CD4-positive, alpha-beta memory T cell (primary cell): ENCODE measurements around the gene SRGAP1. TPM values are rescaled to one million over a fixed set of nuclear protein-coding genes. Genes with fewer than 3 reads are reported as not detected.
"Not testable (repeated sequence)": the region's sequence is repeated elsewhere in the genome, so short reads cannot be mapped to it uniquely, and the experiment has no call there.

Source experiments
- CTCF ChIA-PET: fragments of 350-600 bp; sonication (Branson Sonifier 250); formaldehyde crosslinking; loops from one replicate; lab custom pipeline; 2021; ENCODE audit warnings: inconsistent platforms; ENCODE audit not compliant: partially characterized antibody; lab: Charles Lee
- POLR2A ChIA-PET: fragments of 350-600 bp; sonication (Branson Sonifier 250); formaldehyde crosslinking; loops from one replicate; lab custom pipeline; 2021; ENCODE audit not compliant: partially characterized antibody; lab: Charles Lee
- DNase-seq, 5 donors: peaks; one replicate each; pipeline versions ENCODE4 v3.0.0 to v3.0.0-alpha.2; 2020 to 2022; ENCODE audit warnings: mixed read lengths in 1 of 5
- H3K27ac ChIP-seq: one replicate; pipeline ENCODE4 v1.7.0; 2013; ENCODE audit warnings: low read depth, low read length
- H3K27me3 ChIP-seq: 2 replicates; pipeline ENCODE4 v1.7.0; 2013; ENCODE audit warnings: mild to moderate bottlenecking, low read length, moderate library complexity; ENCODE audit not compliant: insufficient read depth
- H3K36me3 ChIP-seq: 2 replicates; pipeline ENCODE4 v1.7.0; 2013; ENCODE audit warnings: mild to moderate bottlenecking, low read length, moderate library complexity; ENCODE audit not compliant: insufficient read depth
- H3K4me1 ChIP-seq: 2 replicates; pipeline ENCODE4 v1.7.0; 2013; ENCODE audit warnings: mild to moderate bottlenecking, low read length, moderate library complexity; ENCODE audit not compliant: insufficient read depth
- H3K4me3 ChIP-seq, 2 donors: one replicate each; pipeline ENCODE4 v1.7.0; 2013; ENCODE audit warnings: low read length in 2 of 2, mild to moderate bottlenecking in 1 of 2
- H3K9me3 ChIP-seq, 2 donors: one replicate each; pipeline ENCODE4 v1.7.0; 2013; ENCODE audit warnings: low read length in 2 of 2, control low read depth in 1 of 2; ENCODE audit not compliant: control insufficient read depth in 1 of 2
- H3K27ac Mint-ChIP-seq, 7 donors: one replicate each; pipeline ENCODE4 v1.8.0; 2020 to 2021; ENCODE audit warnings: mixed read lengths in 7 of 7, mild to moderate bottlenecking in 6 of 7, inconsistent platforms in 3 of 7, moderate library complexity in 3 of 7
- H3K27me3 Mint-ChIP-seq, 2 donors: one replicate each; pipeline ENCODE4 v1.8.0; 2020 to 2021; ENCODE audit warnings: mixed read lengths in 2 of 2
- H3K36me3 Mint-ChIP-seq, 2 donors: one replicate each; pipeline ENCODE4 v1.8.0; 2020 to 2021; ENCODE audit warnings: mixed read lengths in 2 of 2, inconsistent platforms in 1 of 2, mild to moderate bottlenecking in 1 of 2
- H3K4me1 Mint-ChIP-seq, 4 donors: one replicate each; pipeline ENCODE4 v1.8.0; 2020 to 2021; ENCODE audit warnings: mixed read lengths in 4 of 4, mild to moderate bottlenecking in 1 of 4
- H3K4me3 Mint-ChIP-seq, 8 donors: one replicate each; pipeline ENCODE4 v1.8.0; 2020 to 2021; ENCODE audit warnings: mixed read lengths in 8 of 8, mild to moderate bottlenecking in 7 of 8, moderate library complexity in 6 of 8, inconsistent platforms in 3 of 8
- H3K9me3 Mint-ChIP-seq, 8 donors: one replicate each; pipeline ENCODE4 v1.8.0; 2020 to 2021; ENCODE audit warnings: mixed read lengths in 8 of 8, mild to moderate bottlenecking in 5 of 8, inconsistent platforms in 3 of 8, moderate library complexity in 1 of 8
- intact Hi-C: fragments of 100-400 bp; cut with micrococcal nuclease; formaldehyde crosslinking; loops from one replicate; pipeline ENCODE4 v1.15.1; 2023
- polyA plus RNA-seq, 2 donors: library from polyadenylated mRNA; unstranded; fragments of 300-500 nt; fragmentation: Illumina TruSeq; gene quantifications; one replicate each; pipeline ENCODE4 v1.2.3, GENCODE V29; 2021
- total RNA-seq, 2 experiments: library from RNA; stranded (reverse); gene quantifications; one replicate each; pipeline ENCODE4 v1.2.3, GENCODE V29; 2021

The SRGAP1 gene
- total and polyA plus RNA-seq, 4 experiments from 2014 or later: 0.03 to 0.09 TPM; not detected in 2

- CTCF ChIA-PET, H3K4me1 Mint-ChIP-seq, intact Hi-C loops: not testable (repeated sequence)
These were observed 276.6 kb downstream of the SRGAP1 start for GRCh38 chr12:64121086-64121485.

DNA sequence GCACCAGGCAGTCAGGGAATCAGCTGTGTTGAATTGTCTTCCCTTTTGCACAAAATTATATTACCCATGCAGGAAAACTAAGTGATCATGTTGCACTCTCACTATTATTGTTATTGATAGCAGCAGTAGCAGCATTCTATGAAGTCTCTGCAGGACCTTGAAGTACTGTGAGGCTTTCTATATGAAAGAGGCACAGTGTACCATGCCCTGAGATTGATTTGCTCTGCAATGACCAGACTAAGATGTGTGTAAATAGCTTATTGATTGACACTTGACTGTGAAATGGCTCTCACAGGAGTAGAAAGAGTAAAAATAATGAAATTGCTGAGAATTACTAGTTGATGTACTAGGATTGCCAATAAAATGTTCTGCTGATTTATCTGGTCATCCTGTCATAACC lies 277.7 kb downstream of the SRGAP1 start:
- Histone ChIP-seq H3K27me3 (no peaks in the 10 kb centered on the region), H3K36me3 (no peaks in the 10 kb centered on the region), H3K4me1 (no peaks in the 10 kb centered on the region), H3K4me3 (no peak overlapping the region), H3K27ac (no peak overlapping the region), H3K9me3 (no peaks in the 10 kb centered on the region)
- no peaks in the 10 kb centered on the region for H3K9me3 Mint-ChIP-seq
- intact Hi-C loops: no loop called here
- ChIA-PET POLR2A (no interaction called here), CTCF (no interaction called here)
- DNase-seq: no peak
- H3K4me3 Mint-ChIP-seq: no peak overlapping the region
- no peak overlapping the region for H3K27ac Mint-ChIP-seq
- no peaks in the 10 kb centered on the region for H3K36me3 Mint-ChIP-seq
- H3K27me3 Mint-ChIP-seq: peaks cover 5 to 6% of the 10 kb centered on the region in 2 donors
- no peaks in the 10 kb centered on the region for H3K4me1 Mint-ChIP-seq

More at GRCh38 chr12:64121086-64121485, 276.6 kb downstream of the SRGAP1 start:
- POLR2A ChIA-PET, H3K27me3 Mint-ChIP-seq, H3K4me3 Mint-ChIP-seq, H3K27me3 ChIP-seq, H3K27ac ChIP-seq, H3K9me3 ChIP-seq, H3K4me3 ChIP-seq, H3K4me1 ChIP-seq, H3K27ac Mint-ChIP-seq, H3K36me3 Mint-ChIP-seq, H3K9me3 Mint-ChIP-seq, H3K36me3 ChIP-seq, DNase-seq: not testable (repeated sequence)

GRCh38 chr12:64122995-64123394 lies 278.5 kb downstream of the SRGAP1 start:
- Mint-ChIP-seq H3K4me3 (no peak overlapping the region), H3K36me3 (no peaks in the 10 kb centered on the region), H3K4me1 (no peaks in the 10 kb centered on the region), H3K27ac (no peak overlapping the region), H3K27me3 (peaks cover 5 to 6% of the 10 kb centered on the region in 2 donors), H3K9me3 (no peaks in the 10 kb centered on the region)
- no peak overlapping the region for H3K4me3 ChIP-seq
- no peak overlapping the region for H3K27ac ChIP-seq
- CTCF ChIA-PET: no interaction called here
- POLR2A ChIA-PET: no interaction called here
- H3K9me3 ChIP-seq: no peaks in the 10 kb centered on the region
- intact Hi-C loops: no loop called here
- no peaks in the 10 kb centered on the region for H3K36me3 ChIP-seq
- H3K27me3 ChIP-seq: no peaks in the 10 kb centered on the region
- no peak for DNase-seq
- no peaks in the 10 kb centered on the region for H3K4me1 ChIP-seq

DNA sequence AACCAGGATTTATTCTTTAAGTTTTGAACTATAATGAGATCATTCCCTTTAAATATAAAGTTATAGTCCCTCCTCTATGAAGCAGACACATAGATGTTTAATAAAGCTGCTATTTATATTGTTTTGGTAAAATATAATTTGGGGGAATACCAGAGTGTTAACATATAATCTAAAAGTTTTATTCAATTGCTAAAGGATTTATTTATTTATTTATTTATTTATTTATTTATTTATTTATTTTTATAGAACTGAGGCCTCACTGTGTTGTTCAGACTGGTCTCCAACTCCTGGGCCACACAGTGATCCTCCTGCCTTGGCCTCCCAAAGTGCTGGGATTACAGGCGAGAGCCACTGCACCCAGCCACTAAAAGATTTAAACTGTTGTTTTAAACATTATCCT lies 278.9 kb downstream of the SRGAP1 start:
- ChIA-PET POLR2A (no interaction called here), CTCF (no interaction called here)
- no peak overlapping the region for H3K27ac ChIP-seq
- intact Hi-C loops: no loop called here
- no peaks in the 10 kb centered on the region for H3K9me3 ChIP-seq
- H3K27me3 Mint-ChIP-seq: peaks cover 5 to 6% of the 10 kb centered on the region in 2 donors
- no peaks in the 10 kb centered on the region for H3K36me3 Mint-ChIP-seq
- no peaks in the 10 kb centered on the region for H3K9me3 Mint-ChIP-seq
- no peak for DNase-seq
- H3K27me3 ChIP-seq: no peaks in the 10 kb centered on the region
- H3K4me1 ChIP-seq: no peaks in the 10 kb centered on the region
- H3K4me3 Mint-ChIP-seq: no peak overlapping the region
- H3K27ac Mint-ChIP-seq: no peak overlapping the region
- no peaks in the 10 kb centered on the region for H3K36me3 ChIP-seq
- H3K4me1 Mint-ChIP-seq: no peaks in the 10 kb centered on the region
- no peak overlapping the region for H3K4me3 ChIP-seq

- no peak overlapping the region for H3K27ac Mint-ChIP-seq
- H3K9me3 Mint-ChIP-seq: peaks cover 0 to 2% (median 0%) of the 10 kb centered on the region in 8 donors
- Histone ChIP-seq H3K27ac (no peak overlapping the region), H3K27me3 (no peaks in the 10 kb centered on the region), H3K36me3 (no peaks in the 10 kb centered on the region), H3K4me3 (no peak overlapping the region), H3K9me3 (no peaks in the 10 kb centered on the region), H3K4me1 (no peaks in the 10 kb centered on the region)
- H3K36me3 Mint-ChIP-seq: no peaks in the 10 kb centered on the region
- H3K4me1 Mint-ChIP-seq: no peaks in the 10 kb centered on the region
- H3K27me3 Mint-ChIP-seq: peaks cover 5 to 6% of the 10 kb centered on the region in 2 donors
- DNase-seq: no peak
- H3K4me3 Mint-ChIP-seq: no peak overlapping the region
- ChIA-PET POLR2A (no interaction called here), CTCF (no interaction called here)
- intact Hi-C loops: no loop called here
These were observed 280.2 kb downstream of the SRGAP1 start for GRCh38 chr12:64124511-64125197.

- Histone ChIP-seq H3K4me3 (no peak overlapping the region), H3K4me1 (no peaks in the 10 kb centered on the region), H3K36me3 (no peaks in the 10 kb centered on the region), H3K27me3 (no peaks in the 10 kb centered on the region), H3K27ac (no peak overlapping the region), H3K9me3 (no peaks in the 10 kb centered on the region)
- Mint-ChIP-seq H3K27ac (no peak overlapping the region), H3K4me1 (no peaks in the 10 kb centered on the region), H3K4me3 (no peak overlapping the region), H3K9me3 (peaks cover 0 to 4% (median 0%) of the 10 kb centered on the region in 8 donors), H3K36me3 (no peaks in the 10 kb centered on the region), H3K27me3 (peaks cover 2 to 6% of the 10 kb centered on the region in 2 donors)
- ChIA-PET POLR2A (no interaction called here), CTCF (no interaction called here)
- intact Hi-C loops: no loop called here
- DNase-seq: no peak
These were observed 281.4 kb downstream of the SRGAP1 start for GRCh38 chr12:64125913-64126312.

DNA sequence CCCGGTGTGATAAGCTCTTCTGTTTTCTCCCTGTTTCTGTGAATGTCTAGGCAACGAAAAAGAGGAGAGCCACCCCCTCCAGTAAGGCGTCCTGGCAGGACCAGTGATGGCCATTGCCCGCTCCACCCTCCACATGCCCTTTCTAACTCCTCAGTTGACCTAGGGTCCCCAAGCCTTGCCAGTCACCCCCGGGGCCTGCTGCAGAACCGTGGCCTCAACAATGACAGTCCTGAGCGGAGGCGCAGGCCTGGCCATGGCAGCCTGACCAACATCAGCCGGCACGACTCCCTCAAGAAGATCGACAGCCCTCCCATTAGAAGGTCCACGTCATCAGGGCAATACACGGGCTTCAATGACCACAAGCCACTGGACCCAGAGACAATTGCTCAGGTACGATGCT lies 283.3 kb downstream of the SRGAP1 start:
- Histone ChIP-seq H3K36me3 (no peaks in the 10 kb centered on the region), H3K27me3 (no peaks in the 10 kb centered on the region), H3K4me3 (no peak overlapping the region), H3K9me3 (no peaks in the 10 kb centered on the region), H3K27ac (no peak overlapping the region), H3K4me1 (no peaks in the 10 kb centered on the region)
- Mint-ChIP-seq H3K27ac (no peak overlapping the region), H3K36me3 (no peaks in the 10 kb centered on the region), H3K4me3 (no peak overlapping the region), H3K9me3 (peaks cover 0 to 5% (median 0%) of the 10 kb centered on the region in 8 donors), H3K4me1 (no peaks in the 10 kb centered on the region), H3K27me3 (peaks cover 0 to 2% of the 10 kb centered on the region in 2 donors)
- DNase-seq: no peak
- intact Hi-C loops: no loop called here
- ChIA-PET POLR2A (no interaction called here), CTCF (no interaction called here)
